Caco-2 (cell line): ENCODE measurements around the gene NDFIP1. TPM values are rescaled to one million over a fixed set of nuclear protein-coding genes. Genes with fewer than 3 reads are reported as not detected.

Experiments
- BruUV-seq: library from RNA; stranded (reverse); fragments of 400-500 nt; replicated peaks from 2 replicates; lab custom pipeline; 2021; lab: Mats Ljungman, UMichigan
- CTCF ChIA-PET: fragments of 300-600 bp; sonication (Branson Sonifier 250); formaldehyde crosslinking; loops from one replicate; lab custom pipeline; 2022; ENCODE audit warnings: antibody characterized with exemption; lab: Charles Lee
- POLR2A ChIA-PET: fragments of 300-600 bp; sonication (Branson Sonifier 250); formaldehyde crosslinking; loops from one replicate; lab custom pipeline; 2022; ENCODE audit warnings: antibody characterized with exemption; lab: Charles Lee
- DNase-seq, 2 experiments: peaks; one replicate each; pipeline versions ENCODE4 v3.0.0 to v3.0.0-alpha.2; 2020 to 2022
- H3K27me3 ChIP-seq: replicated peaks from 2 replicates; pipeline ENCODE4 v1.6.0; 2011; ENCODE audit warnings: low read length; ENCODE audit not compliant: control insufficient read depth, insufficient read depth
- H3K36me3 ChIP-seq: 2 replicates; pipeline ENCODE4 v1.5.1; 2011; ENCODE audit warnings: low read length; ENCODE audit not compliant: control insufficient read depth, insufficient read depth
- H3K4me1 ChIP-seq: fragments of 250-450 bp; sonication (Bioruptor Pico); 2 replicates; pipeline ENCODE4 v1.5.1; 2020; ENCODE audit warnings: mild to moderate bottlenecking
- H3K4me3 ChIP-seq: 2 replicates; pipeline ENCODE4 v1.5.1; 2011; ENCODE audit warnings: low read depth, mild to moderate bottlenecking, control low read depth, low read length
- H3K9me3 ChIP-seq: fragments of 250-450 bp; sonication (Bioruptor Pico); 2 replicates; pipeline ENCODE4 v1.5.1; 2020; ENCODE audit warnings: mild to moderate bottlenecking, moderate library complexity
- H3K27ac Mint-ChIP-seq: one replicate; pipeline ENCODE4 v1.8.0; 2022; ENCODE audit warnings: mixed read lengths; ENCODE audit not compliant: unreplicated experiment
- H3K27me3 Mint-ChIP-seq: one replicate; pipeline ENCODE4 v1.8.0; 2022; ENCODE audit warnings: mixed read lengths; ENCODE audit not compliant: insufficient read depth, unreplicated experiment
- H3K36me3 Mint-ChIP-seq: one replicate; pipeline ENCODE4 v1.8.0; 2022; ENCODE audit warnings: mild to moderate bottlenecking, mixed read lengths; ENCODE audit not compliant: insufficient read depth, unreplicated experiment
- H3K4me1 Mint-ChIP-seq: one replicate; pipeline ENCODE4 v1.8.0; 2022; ENCODE audit warnings: low read depth, mixed read lengths; ENCODE audit not compliant: unreplicated experiment
- H3K4me3 Mint-ChIP-seq: one replicate; pipeline ENCODE4 v1.8.0; 2022; ENCODE audit warnings: mild to moderate bottlenecking, moderate library complexity, mixed read lengths; ENCODE audit not compliant: unreplicated experiment
- H3K9me3 Mint-ChIP-seq: one replicate; pipeline ENCODE4 v1.8.0; 2022; ENCODE audit warnings: mixed read lengths; ENCODE audit not compliant: unreplicated experiment
- CTCF ChIP-seq, 2 experiments: fragments of 200-600 bp in 1 of 2; IDR thresholded peaks; 1 replicate in 1 of 2; 2 replicates in 1 of 2; pipeline versions ENCODE4 v1.5.1 to v1.8.0; 2011 to 2022; ENCODE audit warnings: antibody characterized with exemption in 1 of 2, control low read depth in 1 of 2, inconsistent platforms in 1 of 2, low read depth in 1 of 2, low read length in 1 of 2, mild to moderate bottlenecking in 1 of 2, moderate library complexity in 1 of 2; ENCODE audit not compliant: insufficient read depth in 1 of 2, severe bottlenecking in 1 of 2, unreplicated experiment in 1 of 2
- intact Hi-C: fragments of 100-400 bp; cut with micrococcal nuclease; formaldehyde crosslinking; loops from one replicate; pipeline ENCODE4 v1.10.0; 2022; ENCODE audit not compliant: unreplicated experiment
- total RNA-seq: library from RNA; stranded (reverse); gene quantifications from 2 replicates; pipeline ENCODE4 v1.2.3, GENCODE V29; 2022

NDFIP1 gene
- total RNA-seq, 1 experiment from 2014 or later: 51.6 TPM

- no peak overlapping the region for H3K4me3 ChIP-seq
- Mint-ChIP-seq H3K9me3 (no peaks in the 10 kb centered on the region), H3K4me3 (no peak overlapping the region), H3K36me3 (no peaks in the 10 kb centered on the region), H3K27ac (no peak overlapping the region), H3K27me3 (no peaks in the 10 kb centered on the region), H3K4me1 (no peaks in the 10 kb centered on the region)
- DNase-seq: no peak
- H3K36me3 ChIP-seq: no peaks in the 10 kb centered on the region
- peaks cover 8% of the 10 kb centered on the region for H3K4me1 ChIP-seq
- no peak for TF ChIP-seq CTCF (IDR thresholded peaks at IDR 0.05; ENCODE audit: insufficient read depth in 1 of 2, low read depth in 1 of 2, low read length in 1 of 2, severe bottlenecking in 1 of 2, unreplicated experiment in 1 of 2)
- no peaks in the 10 kb centered on the region for H3K9me3 ChIP-seq
- CTCF ChIA-PET: interaction anchor here (0.6 kb wide), 1 partner anchor 352 kb away, joined by 3 read pairs; no protein-coding TSS in a partner anchor
- POLR2A ChIA-PET: no interaction called here
- intact Hi-C loops: loop anchor here (5.0 kb wide), 1 partner anchor 565 kb away; no protein-coding TSS in a partner anchor
- no peaks in the 10 kb centered on the region for H3K27me3 ChIP-seq
- BruUV-seq: no TSS peak
Observed at GRCh38 chr5:142197098-142197497, 88.5 kb downstream of the NDFIP1 start.

DNA sequence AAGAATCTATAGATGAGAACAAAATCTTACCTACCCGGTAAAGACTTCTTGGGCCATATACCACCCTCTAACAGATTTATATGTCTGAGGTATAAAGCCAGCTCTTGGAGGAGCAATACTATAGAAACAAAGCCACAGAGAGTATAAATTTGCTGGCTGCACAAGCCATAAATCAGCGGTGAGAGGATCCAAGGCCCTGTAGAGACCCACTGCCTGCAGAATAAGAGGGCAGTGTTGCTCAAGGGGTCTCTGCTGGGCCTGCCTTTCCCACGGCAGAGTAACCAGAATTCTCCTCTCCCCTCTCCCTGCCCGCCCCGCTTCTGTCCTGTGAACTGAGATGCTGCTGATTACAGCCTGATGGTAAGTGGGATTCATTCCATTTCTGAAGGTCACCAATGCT lies 89.2 kb downstream of the NDFIP1 start:
- no TSS peak for BruUV-seq
- Mint-ChIP-seq H3K27me3 (no peaks in the 10 kb centered on the region), H3K27ac (no peak overlapping the region), H3K9me3 (no peaks in the 10 kb centered on the region), H3K36me3 (no peaks in the 10 kb centered on the region), H3K4me1 (no peaks in the 10 kb centered on the region), H3K4me3 (no peak overlapping the region)
- CTCF ChIA-PET: no interaction called here
- H3K9me3 ChIP-seq: no peaks in the 10 kb centered on the region
- no peak for TF ChIP-seq CTCF (IDR thresholded peaks at IDR 0.05; ENCODE audit: insufficient read depth in 1 of 2, low read depth in 1 of 2, low read length in 1 of 2, severe bottlenecking in 1 of 2, unreplicated experiment in 1 of 2)
- no peaks in the 10 kb centered on the region for H3K36me3 ChIP-seq
- H3K27me3 ChIP-seq: no peaks in the 10 kb centered on the region
- POLR2A ChIA-PET: no interaction called here
- H3K4me3 ChIP-seq: no peak overlapping the region
- DNase-seq: no peak
- peaks cover 5% of the 10 kb centered on the region; the same call in 1 of the 2 replicates for H3K4me1 ChIP-seq
- intact Hi-C loops: loop anchor here (5.0 kb wide), 1 partner anchor 565 kb away; no protein-coding TSS in a partner anchor

DNA sequence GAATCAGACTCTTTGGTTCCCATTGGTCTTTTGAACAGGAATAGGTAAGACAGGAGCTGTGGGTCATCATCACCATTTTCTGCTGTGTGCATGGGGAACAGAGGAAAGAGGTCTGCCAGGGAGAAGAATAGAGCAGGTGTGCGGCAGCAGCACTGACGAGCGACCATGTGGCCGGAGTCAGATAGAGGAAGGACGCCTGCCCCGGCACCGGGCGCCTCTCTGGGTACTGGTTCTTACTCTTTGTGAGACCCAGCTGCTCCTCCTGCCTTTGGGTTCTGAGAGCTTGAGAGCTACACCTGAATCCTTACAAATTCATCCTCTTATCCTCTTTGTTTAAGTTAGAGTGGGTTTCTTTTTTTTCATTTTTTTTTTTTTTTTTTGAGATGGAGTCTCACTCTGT lies 90.8 kb downstream of the NDFIP1 start:
- POLR2A ChIA-PET: no interaction called here
- no peak overlapping the region for H3K27ac Mint-ChIP-seq
- DNase-seq: no peak
- Histone ChIP-seq H3K27me3 (no peaks in the 10 kb centered on the region), H3K9me3 (no peaks in the 10 kb centered on the region), H3K4me1 (0 out of 2 replicates have a peak, but pooled peaks cover 3% of the 10 kb centered on the region), H3K4me3 (no peak overlapping the region), H3K36me3 (no peaks in the 10 kb centered on the region)
- no peaks in the 10 kb centered on the region for H3K36me3 Mint-ChIP-seq
- no peaks in the 10 kb centered on the region for H3K9me3 Mint-ChIP-seq
- H3K4me3 Mint-ChIP-seq: no peak overlapping the region
- CTCF ChIA-PET: interaction anchor here (0.6 kb wide), 1 partner anchor 353 kb away, joined by 3 read pairs; no protein-coding TSS in a partner anchor
- no peaks in the 10 kb centered on the region for H3K27me3 Mint-ChIP-seq
- no peaks in the 10 kb centered on the region for H3K4me1 Mint-ChIP-seq
- BruUV-seq: no TSS peak
- intact Hi-C loops: loop anchor here (5.0 kb wide), 1 partner anchor 567 kb away; no protein-coding TSS in a partner anchor
- no peak for TF ChIP-seq CTCF (IDR thresholded peaks at IDR 0.05; ENCODE audit: insufficient read depth in 1 of 2, low read depth in 1 of 2, low read length in 1 of 2, severe bottlenecking in 1 of 2, unreplicated experiment in 1 of 2)
